ENCODE measurements around the gene RASSF3. TPM values are rescaled to one million over a fixed set of nuclear protein-coding genes. Genes with fewer than 3 reads are reported as not detected.
"Not testable (repeated sequence)": the region's sequence is repeated elsewhere in the genome, so short reads cannot be mapped to it uniquely, and the experiment has no call there.

RASSF3 gene
- total and polyA plus RNA-seq, 12 donors = 21.7 to 75.8 (median 39.5) TPM

GRCh38 chr12:64578566-64578965, 31.7 kb upstream of the RASSF3 start:
- Histone ChIP-seq H3K36me3 (replicated peaks in 1 of 2) (no peaks in the 10 kb centered on the region), H3K4me3 (no peak overlapping the region), H3K9me3 (replicated peaks in 1 of 3) (peaks cover 0 to 6% (median 0%) of the 10 kb centered on the region in 3 donors), H3K4me1 (replicated peaks in 1 of 2) (peaks cover 18 to 20% of the 10 kb centered on the region in 2 donors), H3K27me3 (no peaks in the 10 kb centered on the region), H3K27ac (no peak overlapping the region)
- WGBS, 4 donors = 48 to 58% (median 51%) methylated on average over 4 of the region's 4 CpGs
- TF ChIP-seq CTCF (IDR thresholded peaks at IDR 0.05) = no peak
- no peak for TF ChIP-seq POLR2A (IDR thresholded peaks at IDR 0.05)
- peak in 5 of 7 donors; percentile 29 to 60 (median 50) for DNase-seq
- intact Hi-C loops (cut with DNase I) = no loop called here

- peaks cover 28 to 30% of the 10 kb centered on the region in 2 donors for H3K4me1 ChIP-seq (replicated peaks in 1 of 2)
- no peak overlapping the region for H3K4me3 ChIP-seq
- WGBS, 4 donors = 80 to 93% (median 90%) methylated on average over 2 of the region's 2 CpGs
- intact Hi-C loops (cut with DNase I) = no loop called here
- H3K9me3 ChIP-seq (replicated peaks in 1 of 3) = no peaks in the 10 kb centered on the region
- no peak for DNase-seq
- H3K27ac ChIP-seq = no peak overlapping the region
- H3K36me3 ChIP-seq (replicated peaks in 1 of 2) = no peaks in the 10 kb centered on the region
- TF ChIP-seq CTCF (IDR thresholded peaks at IDR 0.05) (no peak), POLR2A (IDR thresholded peaks at IDR 0.05) (no peak)
- H3K27me3 ChIP-seq = no peaks in the 10 kb centered on the region
These were observed 29.6 kb upstream of the RASSF3 start for GRCh38 chr12:64580681-64581080.

- H3K9me3 ChIP-seq (replicated peaks in 1 of 3) = no peaks in the 10 kb centered on the region
- no peak overlapping the region for H3K27ac ChIP-seq
- intact Hi-C loops (cut with DNase I) = no loop called here
- no peak overlapping the region for H3K4me3 ChIP-seq
- peaks cover 28 to 30% of the 10 kb centered on the region in 2 donors for H3K4me1 ChIP-seq (replicated peaks in 1 of 2)
- WGBS, 4 donors = 47 to 65% (median 61%) methylated on average over 3 of the region's 3 CpGs
- no peak for TF ChIP-seq CTCF (IDR thresholded peaks at IDR 0.05)
- no peaks in the 10 kb centered on the region for H3K36me3 ChIP-seq (replicated peaks in 1 of 2)
- H3K27me3 ChIP-seq = no peaks in the 10 kb centered on the region
- DNase-seq = no peak
These were observed 28.2 kb upstream of the RASSF3 start for GRCh38 chr12:64582114-64582513.

DNA sequence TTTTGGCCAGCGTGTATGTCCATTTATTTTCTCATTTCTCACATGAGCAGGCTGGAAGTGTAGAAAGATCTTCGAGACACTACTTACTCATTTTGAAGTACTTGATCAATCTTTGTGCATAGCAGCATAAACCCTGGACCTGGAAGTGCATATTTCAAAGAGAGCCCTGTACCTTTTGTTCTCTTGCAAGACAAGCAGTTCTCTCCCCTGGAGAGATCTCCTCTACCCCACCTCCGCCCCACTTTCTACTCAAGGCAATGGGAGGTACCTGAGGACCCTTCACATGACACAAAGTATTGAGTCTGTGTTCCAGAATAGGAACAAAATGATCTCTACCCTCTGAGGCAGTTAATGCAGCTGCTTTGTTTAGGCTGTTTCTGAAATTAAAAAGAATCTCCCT, 27.4 kb upstream of the RASSF3 start:
- no peak for DNase-seq
- TF ChIP-seq POLR2A (IDR thresholded peaks at IDR 0.05) (no peak), CTCF (IDR thresholded peaks at IDR 0.05) (no peak)
- Histone ChIP-seq H3K4me3 (no peak overlapping the region), H3K27ac (peak overlapping the region in 2 of 5 donors; percentile 72 to 84), H3K36me3 (replicated peaks in 1 of 2) (no peaks in the 10 kb centered on the region), H3K9me3 (replicated peaks in 1 of 3) (no peaks in the 10 kb centered on the region), H3K4me1 (replicated peaks in 1 of 2) (peaks cover 28 to 30% of the 10 kb centered on the region in 2 donors), H3K27me3 (no peaks in the 10 kb centered on the region)
- 69 to 95% (median 86%) methylated on average over 3 of the region's 3 CpGs for WGBS, 4 donors
- intact Hi-C loops (cut with DNase I) = no loop called here

DNA sequence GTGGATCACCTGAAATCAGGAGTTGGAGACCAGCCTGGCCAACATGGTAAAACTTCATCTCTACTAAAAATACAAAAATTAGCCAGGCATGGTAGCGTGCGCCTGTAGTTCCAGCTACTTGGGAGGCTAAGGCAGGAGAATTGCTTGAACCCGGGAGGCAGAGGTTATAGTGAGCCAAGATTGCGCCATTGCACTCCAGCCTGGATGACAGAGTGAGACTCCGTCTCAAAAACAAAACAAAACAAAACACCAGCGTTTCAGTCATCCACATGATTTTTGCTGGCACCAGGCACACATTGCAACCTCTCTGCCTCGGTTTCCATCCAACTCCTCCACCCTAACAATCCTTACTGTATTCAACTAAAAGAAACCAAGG, 26.9 kb upstream of the RASSF3 start:
- H3K27me3 ChIP-seq; intact Hi-C loops (cut with DNase I); H3K36me3 ChIP-seq (replicated peaks in 1 of 2); H3K9me3 ChIP-seq (replicated peaks in 1 of 3): not testable (repeated sequence)
- WGBS, 4 donors = 41 to 55% (median 52%) methylated on average over 7 of the region's 7 CpGs
- H3K4me1 ChIP-seq (replicated peaks in 1 of 2) = peaks cover 28 to 30% of the 10 kb centered on the region in 2 donors
- H3K4me3 ChIP-seq = peak overlapping the region in 2 of 4 donors; percentile 1 to 31
- DNase-seq = peak in 5 of 7 donors; percentile 23 to 29 (median 26)
- H3K27ac ChIP-seq = peak overlapping the region in 4 of 5 donors; percentile 3 to 84 (median 65)

Data from adrenal gland (tissue), 12 donors.